Measurements from ENCODE around the gene C17orf75.

Gene C17orf75

DNA sequence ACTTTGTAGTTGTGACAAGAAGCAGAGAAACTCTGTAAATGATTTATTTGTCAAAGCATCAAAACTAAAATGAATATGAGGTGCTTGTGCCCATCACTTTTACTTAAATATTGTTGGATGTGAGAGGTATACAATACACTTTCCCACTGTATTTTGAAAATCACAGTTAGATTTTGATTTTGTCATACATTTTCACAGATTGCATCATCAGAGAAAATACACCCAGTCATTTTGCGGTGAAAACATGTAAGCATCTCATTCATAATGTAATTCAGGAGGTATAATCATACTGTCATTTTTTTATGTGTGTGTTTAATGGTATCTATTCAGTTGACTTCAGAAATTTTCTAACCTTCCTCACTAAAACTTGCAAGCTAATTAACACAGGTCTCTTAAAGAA lies 19.3 kb upstream of the C17orf75 start:
- TF ChIP-seq CTCF (IDR thresholded peaks at IDR 0.05; ENCODE audit: low read length), result no peak
- TF ChIP-seq EZH2 (IDR thresholded peaks at IDR 0.05; ENCODE audit: borderline replicate concordance, low read length), result no peak
- H3K4me1 ChIP-seq (ENCODE audit: insufficient read depth, low read length, severe bottlenecking), result no peaks in the 10 kb centered on the region
- H2AFZ ChIP-seq (ENCODE audit: low read length), result no peak overlapping the region
- H3K9me3 ChIP-seq (ENCODE audit: low read length), result no peaks in the 10 kb centered on the region
- H3F3A ChIP-seq (ENCODE audit: insufficient read depth, low read length), result no peaks in the 10 kb centered on the region
- no peaks in the 10 kb centered on the region for H3K27me3 ChIP-seq (ENCODE audit: insufficient read depth, low read length)
- H3K4me3 ChIP-seq (ENCODE audit: low read depth, low read length, poor library complexity, severe bottlenecking), result no peak overlapping the region
- peaks cover 17% of the 10 kb centered on the region for H3K79me2 ChIP-seq (ENCODE audit: insufficient read depth, low read length)
- H3K27ac ChIP-seq (ENCODE audit: low read depth, low read length, poor library complexity, severe bottlenecking), result no peak overlapping the region
- no peaks in the 10 kb centered on the region for H3K9me2 ChIP-seq (ENCODE audit: low read depth, low read length)
- no peak overlapping the region for H3K4me2 ChIP-seq (ENCODE audit: low read length)
- H4K20me1 ChIP-seq (ENCODE audit: insufficient read depth, low read length), result no peaks in the 10 kb centered on the region
- peaks cover 94% of the 10 kb centered on the region for H3K36me3 ChIP-seq (ENCODE audit: insufficient read depth, low read length)
- H3K9ac ChIP-seq (ENCODE audit: low read length), result no peak overlapping the region

DNA sequence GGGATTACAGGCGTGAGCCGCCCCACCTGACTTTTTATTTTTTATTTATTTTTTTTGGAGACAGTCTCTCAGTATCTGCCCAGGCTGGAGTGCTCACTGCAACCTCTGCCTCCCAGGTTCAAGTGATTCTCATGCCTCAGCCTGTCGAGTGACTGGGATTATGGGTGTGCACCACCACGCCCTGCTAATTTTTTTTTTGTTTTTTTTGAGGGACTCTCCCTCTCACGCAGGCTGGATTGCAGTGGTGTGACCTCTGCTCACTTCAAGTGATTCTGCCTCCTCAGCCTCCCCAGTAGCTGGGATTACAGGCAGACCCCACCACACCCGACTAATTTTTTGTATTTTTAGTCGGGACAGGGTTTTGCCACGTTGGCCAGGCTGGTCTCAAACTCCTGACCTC lies 15.6 kb upstream of the C17orf75 start:
- Histone ChIP-seq H3K27me3 (ENCODE audit: insufficient read depth, low read length) (no peaks in the 10 kb centered on the region), H3K4me1 (ENCODE audit: insufficient read depth, low read length, severe bottlenecking) (peaks cover 8% of the 10 kb centered on the region), H3K36me3 (ENCODE audit: insufficient read depth, low read length) (peaks cover 94% of the 10 kb centered on the region), H2AFZ (ENCODE audit: low read length) (no peak overlapping the region), H3K9me3 (ENCODE audit: low read length) (no peaks in the 10 kb centered on the region), H3K79me2 (ENCODE audit: insufficient read depth, low read length) (peaks cover 52% of the 10 kb centered on the region), H3K27ac (ENCODE audit: low read depth, low read length, poor library complexity, severe bottlenecking) (no peak overlapping the region), H3K9me2 (ENCODE audit: low read depth, low read length) (no peaks in the 10 kb centered on the region), H3K4me2 (ENCODE audit: low read length) (no peak overlapping the region), H4K20me1 (ENCODE audit: insufficient read depth, low read length) (peaks cover 3% of the 10 kb centered on the region; the same call in 1 of the 2 replicates), H3K9ac (ENCODE audit: low read length) (no peak overlapping the region), H3F3A (ENCODE audit: insufficient read depth, low read length) (no peaks in the 10 kb centered on the region), H3K4me3 (ENCODE audit: low read depth, low read length, poor library complexity, severe bottlenecking) (no peak overlapping the region)
- TF ChIP-seq EZH2 (IDR thresholded peaks at IDR 0.05; ENCODE audit: borderline replicate concordance, low read length) (no peak), CTCF (IDR thresholded peaks at IDR 0.05; ENCODE audit: low read length) (no peak)

- H3K9me2 ChIP-seq (ENCODE audit: low read depth, low read length), result no peaks in the 10 kb centered on the region
- peaks cover 94% of the 10 kb centered on the region for H3K36me3 ChIP-seq (ENCODE audit: insufficient read depth, low read length)
- no peak for TF ChIP-seq EZH2 (IDR thresholded peaks at IDR 0.05; ENCODE audit: borderline replicate concordance, low read length)
- peaks cover 17% of the 10 kb centered on the region for H3K4me1 ChIP-seq (ENCODE audit: insufficient read depth, low read length, severe bottlenecking)
- H3K4me2 ChIP-seq (ENCODE audit: low read length), result no peak overlapping the region
- H3K27ac ChIP-seq (ENCODE audit: low read depth, low read length, poor library complexity, severe bottlenecking), result no peak overlapping the region
- H3K9ac ChIP-seq (ENCODE audit: low read length), result no peak overlapping the region
- peaks cover 61% of the 10 kb centered on the region for H3K79me2 ChIP-seq (ENCODE audit: insufficient read depth, low read length)
- H2AFZ ChIP-seq (ENCODE audit: low read length), result no peak overlapping the region
- H3K9me3 ChIP-seq (ENCODE audit: low read length), result no peaks in the 10 kb centered on the region
- H3F3A ChIP-seq (ENCODE audit: insufficient read depth, low read length), result no peaks in the 10 kb centered on the region
- H3K27me3 ChIP-seq (ENCODE audit: insufficient read depth, low read length), result no peaks in the 10 kb centered on the region
- H3K4me3 ChIP-seq (ENCODE audit: low read depth, low read length, poor library complexity, severe bottlenecking), result no peak overlapping the region
- H4K20me1 ChIP-seq (ENCODE audit: insufficient read depth, low read length), result peaks cover 3% of the 10 kb centered on the region; the same call in 1 of the 2 replicates
Measured at GRCh38 chr17:32356750-32357149, 14.8 kb upstream of the C17orf75 start.

DNA sequence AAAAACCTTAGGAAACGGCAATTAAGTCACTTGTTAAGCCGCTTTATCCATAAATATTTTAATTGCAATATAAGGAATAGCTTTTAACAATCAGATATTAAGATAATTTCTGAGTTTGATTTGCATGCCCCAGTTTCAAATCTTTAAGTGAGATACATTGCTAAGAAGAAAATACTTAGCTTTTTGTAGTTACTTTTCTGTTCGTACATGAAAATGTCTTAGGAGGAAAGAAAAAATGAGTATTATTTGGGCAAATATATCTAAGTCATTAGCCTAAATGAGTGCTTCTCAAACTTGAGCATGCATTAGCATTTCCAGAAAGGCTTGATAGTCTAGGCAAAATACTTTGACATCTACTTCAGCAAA lies 14.4 kb upstream of the C17orf75 start:
- no peak overlapping the region for H2AFZ ChIP-seq (ENCODE audit: low read length)
- H3K27ac ChIP-seq (ENCODE audit: low read depth, low read length, poor library complexity, severe bottlenecking), result no peak overlapping the region
- no peak overlapping the region for H3K9ac ChIP-seq (ENCODE audit: low read length)
- peaks cover 21% of the 10 kb centered on the region for H3K4me1 ChIP-seq (ENCODE audit: insufficient read depth, low read length, severe bottlenecking)
- H3K9me3 ChIP-seq (ENCODE audit: low read length), result no peaks in the 10 kb centered on the region
- H3K4me2 ChIP-seq (ENCODE audit: low read length), result no peak overlapping the region
- H4K20me1 ChIP-seq (ENCODE audit: insufficient read depth, low read length), result peaks cover 6% of the 10 kb centered on the region; the same call in 1 of the 2 replicates
- peaks cover 62% of the 10 kb centered on the region for H3K79me2 ChIP-seq (ENCODE audit: insufficient read depth, low read length)
- no peaks in the 10 kb centered on the region for H3F3A ChIP-seq (ENCODE audit: insufficient read depth, low read length)
- H3K27me3 ChIP-seq (ENCODE audit: insufficient read depth, low read length), result no peaks in the 10 kb centered on the region
- TF ChIP-seq EZH2 (IDR thresholded peaks at IDR 0.05; ENCODE audit: borderline replicate concordance, low read length) (no peak), CTCF (IDR thresholded peaks at IDR 0.05; ENCODE audit: low read length) (no peak)
- H3K4me3 ChIP-seq (ENCODE audit: low read depth, low read length, poor library complexity, severe bottlenecking), result no peak overlapping the region
- no peaks in the 10 kb centered on the region for H3K9me2 ChIP-seq (ENCODE audit: low read depth, low read length)
- H3K36me3 ChIP-seq (ENCODE audit: insufficient read depth, low read length), result peaks cover 94% of the 10 kb centered on the region
